Mesendoderm (in vitro differentiated cells): ENCODE results near the gene ERC2.
A peak's percentile ranks its signal among the peaks of the same experiment; 100 is the strongest.

Source experiments
- DNase-seq: peaks from one replicate; pipeline ENCODE4 v3.0.0; 2013
- H2AK5ac ChIP-seq: 2 replicates; pipeline ENCODE4 v1.6.1; 2013; ENCODE audit warnings: low read length, inconsistent platforms
- H2BK120ac ChIP-seq: 2 replicates; pipeline ENCODE4 v1.6.1; 2013; ENCODE audit warnings: low read depth, mild to moderate bottlenecking, low read length, moderate library complexity, mixed read lengths
- H2BK15ac ChIP-seq: replicated peaks from 2 replicates; pipeline ENCODE4 v1.6.1; 2013; ENCODE audit warnings: low read depth, mild to moderate bottlenecking, moderate library complexity
- H2BK5ac ChIP-seq: 2 replicates; pipeline ENCODE4 v1.6.1; 2013; ENCODE audit warnings: low read length, inconsistent platforms
- H3K18ac ChIP-seq: 2 replicates; pipeline ENCODE4 v1.6.1; 2013; ENCODE audit warnings: mild to moderate bottlenecking, low read length, mixed read lengths
- H3K23ac ChIP-seq: one replicate; pipeline ENCODE4 v1.6.1; 2013; ENCODE audit warnings: low read length
- H3K27ac ChIP-seq: 2 replicates; pipeline ENCODE4 v1.5.1; 2013; ENCODE audit warnings: low read depth, mild to moderate bottlenecking, inconsistent platforms, low read length, moderate library complexity
- H3K27me3 ChIP-seq: 2 replicates; pipeline ENCODE4 v1.6.1; 2013; ENCODE audit warnings: low read length, control low read depth, mild to moderate bottlenecking, inconsistent platforms; ENCODE audit not compliant: insufficient read depth, poor library complexity
- H3K36me3 ChIP-seq: 2 replicates; pipeline ENCODE4 v1.6.1; 2013; ENCODE audit warnings: low read length, inconsistent platforms; ENCODE audit not compliant: control insufficient read depth, insufficient read depth
- H3K4ac ChIP-seq: one replicate; pipeline ENCODE4 v1.6.1; 2013; ENCODE audit warnings: low read depth, mild to moderate bottlenecking, low read length, moderate library complexity
- H3K4me1 ChIP-seq: 2 replicates; pipeline ENCODE4 v1.6.1; 2013; ENCODE audit warnings: low read depth, low read length, inconsistent platforms; ENCODE audit not compliant: control insufficient read depth
- H3K4me2 ChIP-seq: 2 replicates; pipeline ENCODE4 v1.6.1; 2013; ENCODE audit warnings: low read length
- H3K4me3 ChIP-seq: 2 replicates; pipeline ENCODE4 v1.5.1; 2013; ENCODE audit warnings: mild to moderate bottlenecking, low read length
- H3K56ac ChIP-seq: one replicate; pipeline ENCODE4 v1.6.1; 2013; ENCODE audit warnings: low read length
- H3K79me1 ChIP-seq: 2 replicates; pipeline ENCODE4 v1.6.1; 2013; ENCODE audit warnings: low read length, inconsistent platforms
- H3K79me2 ChIP-seq: 2 replicates; pipeline ENCODE4 v1.6.1; 2013; ENCODE audit warnings: mild to moderate bottlenecking, low read length; ENCODE audit not compliant: control insufficient read depth, insufficient read depth
- H3K9ac ChIP-seq: 2 replicates; pipeline ENCODE4 v1.6.1; 2013; ENCODE audit warnings: low read length, inconsistent platforms
- H4K5ac ChIP-seq: one replicate; pipeline ENCODE4 v1.6.1; 2013; ENCODE audit warnings: low read length
- H4K8ac ChIP-seq: one replicate; pipeline ENCODE4 v1.6.1; 2013; ENCODE audit warnings: low read depth, mild to moderate bottlenecking, control low read depth, low read length, moderate library complexity
- WGBS: extraction: QIAGEN DNeasy Blood & Tissue Kit; methylation state at CpG from one replicate; pipeline ENCODE4 v1.1.7; 2013; ENCODE audit warnings: low lambda C conversion rate, missing lambda C conversion rate; ENCODE audit not compliant: insufficient coverage; ENCODE audit errors: extremely low coverage; 5-methylcytosine and 5-hydroxymethylcytosine counted together

ERC2 gene

DNA sequence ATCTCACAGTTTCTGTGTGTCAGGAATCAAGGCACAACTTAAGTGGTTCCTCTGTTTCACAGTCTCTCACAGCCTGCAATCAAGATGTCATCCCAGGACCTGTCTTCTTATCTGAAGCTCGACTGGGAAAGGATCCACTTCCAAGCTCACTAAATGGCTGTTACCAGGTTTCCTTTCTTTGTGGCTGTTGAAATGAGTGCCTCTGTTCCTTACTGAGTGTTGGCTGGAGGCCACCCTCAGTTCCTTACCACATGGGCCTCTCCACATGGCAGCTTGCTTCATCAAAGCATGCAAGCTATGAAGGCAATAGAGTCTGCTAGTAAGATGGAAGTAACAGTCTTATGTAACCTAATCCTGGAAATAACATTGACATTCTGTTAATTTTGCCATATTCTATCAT, 174.0 kb downstream of the ERC2 start:
- no peaks in the 10 kb centered on the region for H3K4me1 ChIP-seq
- H3K9ac ChIP-seq = no peak overlapping the region
- no CpG with 5 or more reads among the region's 1 CpG for WGBS
- H3K4me3 ChIP-seq = no peak overlapping the region
- no peak overlapping the region for H3K4ac ChIP-seq
- DNase-seq = no peak
- no peak overlapping the region for H4K8ac ChIP-seq
- H3K56ac ChIP-seq = no peak overlapping the region
- H2BK5ac ChIP-seq = no peak overlapping the region
- no peak overlapping the region for H2BK15ac ChIP-seq
- H2BK120ac ChIP-seq = no peak overlapping the region
- no peaks in the 10 kb centered on the region for H3K79me2 ChIP-seq
- no peaks in the 10 kb centered on the region for H3K27me3 ChIP-seq
- no peaks in the 10 kb centered on the region for H3K36me3 ChIP-seq
- H4K5ac ChIP-seq = no peak overlapping the region
- no peak overlapping the region for H3K4me2 ChIP-seq
- H3K27ac ChIP-seq = no peak overlapping the region
- H3K23ac ChIP-seq = no peak overlapping the region
- no peak overlapping the region for H3K18ac ChIP-seq
- H2AK5ac ChIP-seq = no peak overlapping the region
- H3K79me1 ChIP-seq = no peaks in the 10 kb centered on the region

DNA sequence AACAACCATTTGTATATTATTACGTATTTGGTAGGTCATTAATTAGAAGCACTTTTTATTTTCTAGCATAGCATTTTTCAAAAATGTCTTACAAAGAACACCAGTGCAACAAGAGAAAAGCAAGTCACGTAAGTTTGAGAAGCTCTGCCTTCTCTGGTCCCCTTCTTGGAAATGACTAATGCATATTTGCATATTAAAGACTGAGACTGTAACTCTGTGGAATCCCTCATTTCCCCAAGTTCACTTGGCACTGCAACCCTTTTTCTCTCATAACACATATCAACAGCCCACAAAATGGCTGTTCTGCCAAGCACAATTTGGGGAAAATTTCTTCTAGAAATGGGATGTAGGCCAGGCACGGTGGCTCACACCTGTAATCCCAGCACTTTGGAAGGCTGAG, 176.3 kb downstream of the ERC2 start:
- no peak for DNase-seq
- Histone ChIP-seq H3K56ac (no peak overlapping the region), H3K27ac (no peak overlapping the region), H3K79me2 (no peaks in the 10 kb centered on the region), H3K9ac (no peak overlapping the region), H2BK120ac (no peak overlapping the region), H3K4me1 (peaks cover 4% of the 10 kb centered on the region), H3K79me1 (no peaks in the 10 kb centered on the region), H3K23ac (no peak overlapping the region), H2AK5ac (no peak overlapping the region), H2BK15ac (no peak overlapping the region), H3K18ac (no peak overlapping the region), H3K36me3 (no peaks in the 10 kb centered on the region), H4K5ac (no peak overlapping the region), H3K4me3 (no peak overlapping the region), H2BK5ac (no peak overlapping the region), H3K27me3 (no peaks in the 10 kb centered on the region), H3K4ac (no peak overlapping the region), H3K4me2 (no peak overlapping the region), H4K8ac (no peak overlapping the region)
- WGBS = no CpG with 5 or more reads among the region's 3 CpGs

DNA sequence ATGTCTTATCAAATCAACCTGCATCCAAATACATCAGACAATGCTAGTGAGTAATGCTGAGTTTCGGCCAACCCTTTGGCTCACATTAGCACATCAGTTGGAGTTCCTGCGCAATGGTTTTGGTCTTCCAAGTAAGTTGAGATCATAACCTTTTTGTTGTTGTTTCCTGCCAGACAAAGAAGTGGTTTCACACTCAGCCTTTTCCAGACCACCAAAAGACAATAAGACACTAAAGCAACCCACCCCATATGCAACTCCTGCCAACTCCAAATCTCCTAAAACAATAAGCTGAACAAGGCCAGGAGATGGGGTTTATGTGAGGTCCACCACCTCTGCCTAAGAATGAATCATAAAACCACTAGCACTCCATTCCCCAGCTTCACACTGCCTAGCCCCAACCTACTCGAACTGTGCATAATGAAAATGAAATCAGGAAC, 177.0 kb downstream of the ERC2 start:
- Histone ChIP-seq H3K4me2 (no peak overlapping the region), H3K4ac (no peak overlapping the region), H2BK120ac (no peak overlapping the region), H4K8ac (no peak overlapping the region), H3K56ac (no peak overlapping the region), H3K4me1 (peaks cover 4% of the 10 kb centered on the region), H2BK5ac (no peak overlapping the region), H3K4me3 (no peak overlapping the region), H2BK15ac (no peak overlapping the region), H4K5ac (no peak overlapping the region), H3K9ac (no peak overlapping the region), H3K79me1 (no peaks in the 10 kb centered on the region), H3K18ac (no peak overlapping the region), H3K27me3 (no peaks in the 10 kb centered on the region), H3K36me3 (no peaks in the 10 kb centered on the region), H3K79me2 (no peaks in the 10 kb centered on the region), H2AK5ac (no peak overlapping the region), H3K27ac (no peak overlapping the region), H3K23ac (no peak overlapping the region)
- no peak for DNase-seq
- no CpG with 5 or more reads among the region's 3 CpGs for WGBS

DNA sequence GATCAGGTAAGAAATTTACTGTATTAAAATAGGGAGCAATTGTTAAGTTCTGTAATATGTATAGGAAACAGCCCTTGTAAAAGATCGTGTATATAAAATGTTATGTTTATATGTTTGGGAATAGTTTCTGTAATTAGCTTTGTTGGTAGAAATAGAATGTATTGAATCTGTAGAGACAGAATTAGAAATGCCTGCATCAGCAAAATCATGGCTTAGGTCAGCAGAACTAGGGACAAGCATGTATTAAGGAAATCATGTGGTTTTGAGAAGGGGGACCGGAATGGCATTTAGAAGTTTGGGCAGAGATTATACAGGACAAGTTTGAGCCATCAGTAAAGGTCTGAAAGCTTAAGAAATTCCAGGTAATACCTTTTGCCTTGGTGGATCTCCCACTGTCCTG, 177.9 kb downstream of the ERC2 start:
- H2AK5ac ChIP-seq = no peak overlapping the region
- no peak overlapping the region for H3K4me2 ChIP-seq
- no peak overlapping the region for H3K9ac ChIP-seq
- H4K8ac ChIP-seq = no peak overlapping the region
- H3K4me3 ChIP-seq = no peak overlapping the region
- no peak overlapping the region for H4K5ac ChIP-seq
- no peak for DNase-seq
- no peaks in the 10 kb centered on the region for H3K36me3 ChIP-seq
- no peak overlapping the region for H2BK15ac ChIP-seq
- no peaks in the 10 kb centered on the region for H3K79me1 ChIP-seq
- H2BK5ac ChIP-seq = no peak overlapping the region
- no peak overlapping the region for H3K56ac ChIP-seq
- 100% methylated on average over 1 of the region's 2 CpGs for WGBS
- no peak overlapping the region for H3K4ac ChIP-seq
- H3K27ac ChIP-seq = no peak overlapping the region
- no peaks in the 10 kb centered on the region for H3K27me3 ChIP-seq
- peaks cover 7% of the 10 kb centered on the region for H3K4me1 ChIP-seq
- H2BK120ac ChIP-seq = no peak overlapping the region
- H3K79me2 ChIP-seq = no peaks in the 10 kb centered on the region
- H3K18ac ChIP-seq = no peak overlapping the region
- no peak overlapping the region for H3K23ac ChIP-seq

DNA sequence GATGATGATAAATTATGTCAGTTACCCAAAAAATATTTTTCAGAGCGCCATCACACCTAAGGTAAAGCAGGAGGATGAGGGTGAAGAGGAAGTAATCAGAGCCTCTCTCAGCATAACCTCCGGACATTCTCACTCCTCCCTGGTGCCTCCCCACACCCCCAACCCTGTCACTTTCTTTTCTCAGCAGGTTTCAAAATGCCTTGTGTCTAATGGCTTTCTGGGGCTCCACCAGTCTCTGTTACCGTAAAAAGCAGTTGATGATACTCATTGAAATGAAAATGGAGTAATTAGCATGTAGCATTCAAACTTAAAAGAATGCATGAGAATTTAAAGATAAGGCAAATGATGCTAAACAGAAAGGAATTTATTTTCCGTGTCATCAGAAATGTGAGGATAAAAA, 180.0 kb downstream of the ERC2 start:
- Histone ChIP-seq H3K56ac (no peak overlapping the region), H3K4me2 (no peak overlapping the region), H3K27me3 (no peaks in the 10 kb centered on the region), H3K4ac (no peak overlapping the region), H3K9ac (no peak overlapping the region), H2BK120ac (no peak overlapping the region), H3K79me1 (no peaks in the 10 kb centered on the region), H2BK15ac (no peak overlapping the region), H3K79me2 (no peaks in the 10 kb centered on the region), H3K4me3 (no peak overlapping the region), H2AK5ac (no peak overlapping the region), H3K36me3 (no peaks in the 10 kb centered on the region), H4K5ac (no peak overlapping the region), H3K4me1 (peaks cover 11% of the 10 kb centered on the region), H2BK5ac (no peak overlapping the region), H3K27ac (no peak overlapping the region), H4K8ac (no peak overlapping the region), H3K18ac (peak overlapping the region; percentile 43), H3K23ac (no peak overlapping the region)
- DNase-seq = no peak
- WGBS = no CpG with 5 or more reads among the region's 4 CpGs

DNA sequence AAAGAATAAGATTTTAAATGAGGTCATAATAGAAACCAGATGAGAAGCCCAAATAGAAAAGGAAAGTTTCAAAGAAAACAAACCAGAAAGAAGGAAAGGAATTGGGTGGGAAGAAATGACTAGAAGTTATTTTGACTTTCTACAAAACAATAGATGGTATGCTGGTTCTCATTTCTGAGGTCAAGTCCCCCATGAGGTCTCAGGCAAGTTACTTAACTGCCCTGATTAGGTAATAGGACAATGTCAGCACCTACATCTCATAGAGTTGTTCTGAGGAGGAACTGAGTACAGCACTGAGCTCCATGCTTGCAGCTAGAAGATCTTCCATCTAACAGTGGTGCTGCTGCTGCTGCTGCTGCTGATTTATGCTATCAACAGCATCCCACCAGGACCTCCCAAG, 185.9 kb downstream of the ERC2 start:
- H3K36me3 ChIP-seq = no peaks in the 10 kb centered on the region
- H3K4me2 ChIP-seq = no peak overlapping the region
- no peak for DNase-seq
- H3K4me3 ChIP-seq = no peak overlapping the region
- H3K9ac ChIP-seq = no peak overlapping the region
- no peak overlapping the region for H3K27ac ChIP-seq
- H3K27me3 ChIP-seq = no peaks in the 10 kb centered on the region
- H3K4ac ChIP-seq = no peak overlapping the region
- no peak overlapping the region for H2BK120ac ChIP-seq
- no peak overlapping the region for H3K56ac ChIP-seq
- H3K79me1 ChIP-seq = no peaks in the 10 kb centered on the region
- H3K4me1 ChIP-seq = peaks cover 7% of the 10 kb centered on the region
- no peak overlapping the region for H2AK5ac ChIP-seq
- no peak overlapping the region for H4K8ac ChIP-seq
- no peak overlapping the region for H2BK15ac ChIP-seq
- H3K79me2 ChIP-seq = no peaks in the 10 kb centered on the region
- H4K5ac ChIP-seq = no peak overlapping the region
- H3K23ac ChIP-seq = no peak overlapping the region
- H3K18ac ChIP-seq = no peak overlapping the region
- no peak overlapping the region for H2BK5ac ChIP-seq
